HepG2 (cell line): ENCODE measurements around the gene INF2. TPM values are rescaled to one million over a fixed set of nuclear protein-coding genes. Genes with fewer than 3 reads are reported as not detected.
A peak's percentile ranks its signal among the peaks of the same experiment; 100 is the strongest.

ENCODE experiments used
- ELF3 ChIP-seq: IDR thresholded peaks from 2 replicates; pipeline ENCODE4 v1.6.1; 2016; ENCODE audit warnings: missing genetic modification reagents, missing compliant biosample characterization
- HMGXB4 ChIP-seq, 2 experiments: sonication (generic) in 1 of 2; formaldehyde crosslinking in 1 of 2; IDR thresholded peaks; 2 replicates each; pipeline versions ENCODE4 v1.4.0 to v1.6.1; 2018 to 2020; ENCODE audit warnings: missing genetic modification reagents in 2 of 2, borderline replicate concordance in 1 of 2, low read depth in 1 of 2, mild to moderate bottlenecking in 1 of 2, missing biosample characterization in 1 of 2
- IKZF1 ChIP-seq: fragments of 450-650 bp; IDR thresholded peaks from 2 replicates; pipeline ENCODE4 v1.7.1; 2016
- KLF13 ChIP-seq: sonication (generic); formaldehyde crosslinking; IDR thresholded peaks from 2 replicates; pipeline ENCODE4 v1.4.0; 2020; ENCODE audit warnings: mild to moderate bottlenecking, missing genetic modification reagents
- KLF6 ChIP-seq: IDR thresholded peaks from 2 replicates; pipeline ENCODE4 v1.8.0; 2016; ENCODE audit warnings: missing biosample characterization, missing genetic modification reagents
- MXD4 ChIP-seq: IDR thresholded peaks from 2 replicates; pipeline ENCODE4 v1.6.1; 2016; ENCODE audit warnings: mild to moderate bottlenecking, missing biosample characterization, missing genetic modification reagents
- RARA ChIP-seq: IDR thresholded peaks from 2 replicates; pipeline ENCODE4 v1.6.1; 2016; ENCODE audit warnings: missing genetic modification reagents, missing compliant biosample characterization
- RFX3 ChIP-seq: IDR thresholded peaks from 2 replicates; pipeline ENCODE4 v1.6.1; 2016; ENCODE audit warnings: missing biosample characterization, missing genetic modification reagents
- SMC3 ChIP-seq: IDR thresholded peaks from 2 replicates; pipeline ENCODE4 v1.6.1; 2011; ENCODE audit warnings: low read length, improper control_type of control experiment
- TSC22D2 ChIP-seq: sonication (generic); formaldehyde crosslinking; IDR thresholded peaks from 2 replicates; pipeline ENCODE4 v1.5.1; 2020; ENCODE audit warnings: missing genetic modification reagents, mild to moderate bottlenecking, borderline replicate concordance
- YEATS2 ChIP-seq: sonication (generic); formaldehyde crosslinking; IDR thresholded peaks from 2 replicates; pipeline ENCODE4 v1.4.0; 2020; ENCODE audit warnings: missing genetic modification reagents, borderline replicate concordance
- ZBTB39 ChIP-seq: sonication (generic); formaldehyde crosslinking; IDR thresholded peaks from 2 replicates; pipeline ENCODE4 v1.5.0; 2020; ENCODE audit warnings: missing genetic modification reagents
- ZKSCAN5 ChIP-seq: sonication (generic); formaldehyde crosslinking; IDR thresholded peaks from 2 replicates; pipeline ENCODE4 v1.5.1; 2020; ENCODE audit warnings: mild to moderate bottlenecking, missing genetic modification reagents
- ZNF616 ChIP-seq: sonication (generic); formaldehyde crosslinking; IDR thresholded peaks from 2 replicates; pipeline ENCODE4 v1.5.0; 2020; ENCODE audit warnings: low read depth, mild to moderate bottlenecking, missing genetic modification reagents
- ZNF740 ChIP-seq: sonication (generic); formaldehyde crosslinking; IDR thresholded peaks from 2 replicates; pipeline ENCODE4 v1.4.0; 2020; ENCODE audit warnings: missing genetic modification reagents
- ZNF790 ChIP-seq: sonication (generic); formaldehyde crosslinking; IDR thresholded peaks from 2 replicates; pipeline ENCODE4 v1.8.0; 2022; ENCODE audit warnings: missing genetic modification reagents, mild to moderate bottlenecking, borderline replicate concordance
- polyA plus RNA-seq, 8 experiments: library from polyadenylated mRNA; depleted of rRNA in 3 of 8; stranded (reverse) in 7 of 8; unstranded in 1 of 8; fragments of >200 nt; fragmentation: Illumina TruSeq in 4 of 8; extraction: Trizol in 4 of 8; gene quantifications; 2 replicates each; pipeline versions ENCODE4 v1.2.1 to v1.2.3, GENCODE V29; 2011 to 2016; ENCODE audit warnings: low read depth in 4 of 8, missing spikeins in 1 of 8, mixed read lengths in 1 of 8; ENCODE audit not compliant: insufficient read depth in 1 of 8
- total RNA-seq, 5 experiments: library from RNA; depleted of rRNA; stranded (reverse); fragments of >200 nt; fragmentation: Illumina TruSeq; extraction: Trizol; gene quantifications; 2 replicates each; pipeline ENCODE4 v1.2.3, GENCODE V29; 2016; ENCODE audit warnings: low read depth in 1 of 5

Gene INF2
- total and polyA plus RNA-seq, 2 of the 13 experiments (the other 11 are each of a cell fraction or from before 2014, with no cell fraction given) = 16.4 to 26.4 TPM

GRCh38 chr14:104766863-104767633 lies 77.6 kb downstream of the INF2 start (continued):
- TF ChIP-seq IKZF1 = no peak
- peak; percentile 41; the same call in 1 of the 2 replicates for TF ChIP-seq TSC22D2 (CRISPR knock-in tag)
- TF ChIP-seq YEATS2 (CRISPR knock-in tag) = peak; percentile 76; the same call in 1 of the 2 replicates
- TF ChIP-seq KLF13 = no peak
- no peak for TF ChIP-seq ZKSCAN5 (CRISPR knock-in tag)
- peak; percentile 34; the same call in 1 of the 2 replicates for TF ChIP-seq ELF3 (CRISPR knock-in tag)
- TF ChIP-seq KLF6 = peak; percentile 75; the same call in 1 of the 2 replicates
- TF ChIP-seq ZNF616 = no peak
- peak; percentile 69; the same call in 1 of the 2 replicates for TF ChIP-seq MXD4
- TF ChIP-seq ZNF790 = no peak
- TF ChIP-seq ZNF740 (CRISPR knock-in tag) = no peak
- peak; percentile 11; the same call in 1 of the 2 replicates for TF ChIP-seq SMC3
- 0 out of 2 replicates have a peak, but pooled peaks have one; percentile 31 for TF ChIP-seq ZBTB39 (CRISPR knock-in tag)
- peak; percentile 55 for TF ChIP-seq RARA (CRISPR knock-in tag)
- TF ChIP-seq HMGXB4 (CRISPR knock-in tag; IDR thresholded peaks at IDR 0.05; ENCODE audit: borderline replicate concordance in 1 of 2, low read depth in 1 of 2) = peak in 1 of 2 experiments; percentile 6; a peak in 1 of 4 replicates
- TF ChIP-seq RFX3 (CRISPR knock-in tag) = no peak
